Transverse colon (tissue), 4 donors: Measurements from ENCODE around the gene IGIP. TPM values are rescaled to one million over a fixed set of nuclear protein-coding genes. Genes with fewer than 3 reads are reported as not detected.

Experiments
- DNase-seq: peaks from one replicate; pipeline ENCODE4 v3.0.0-alpha.2; 2019
- H3K27ac ChIP-seq, 4 donors: fragments of 200-600 bp; sonication (generic); 2 replicates each; pipeline ENCODE4 v1.5.1; 2016 to 2018; ENCODE audit warnings: inconsistent platforms in 4 of 4
- H3K27me3 ChIP-seq: fragments of 200-600 bp; sonication (generic); 2 replicates; pipeline ENCODE4 v1.5.1; 2017; ENCODE audit warnings: inconsistent platforms
- H3K36me3 ChIP-seq, 4 donors: fragments of 200-600 bp; sonication (generic); 2 replicates each; pipeline ENCODE4 v1.5.1; 2017 to 2019; ENCODE audit warnings: inconsistent platforms in 4 of 4
- H3K4me1 ChIP-seq, 4 donors: fragments of 200-600 bp; sonication (generic); 2 replicates each; pipeline ENCODE4 v1.5.1; 2017 to 2020; ENCODE audit warnings: inconsistent platforms in 4 of 4
- H3K4me3 ChIP-seq, 4 donors: fragments of 200-600 bp; sonication (generic); 1 replicate in 1 of 4; 2 replicates in 3 of 4; pipeline versions ENCODE4 v1.5.1 to v1.6.1; 2017 to 2019; ENCODE audit warnings: inconsistent platforms in 4 of 4
- H3K9me3 ChIP-seq, 2 donors: fragments of 200-600 bp; sonication (generic); 2 replicates each; pipeline ENCODE4 v1.5.1; 2017 to 2019; ENCODE audit warnings: inconsistent platforms in 2 of 2
- CTCF ChIP-seq, 5 experiments: fragments of 200-600 bp in 3 of 5; fragments of 450-650 bp in 2 of 5; sonication (generic) in 3 of 5; IDR thresholded peaks; 1 replicate in 2 of 5; 2 replicates in 3 of 5; pipeline ENCODE4 v1.5.1; 2016 to 2017; ENCODE audit warnings: antibody characterized with exemption in 5 of 5, inconsistent platforms in 3 of 5, mild to moderate bottlenecking in 2 of 5, moderate library complexity in 1 of 5
- EP300 ChIP-seq: sonication (generic); formaldehyde crosslinking; IDR thresholded peaks from one replicate; pipeline ENCODE4 v1.6.1; 2017; ENCODE audit warnings: antibody characterized with exemption, low read depth
- POLR2A ChIP-seq: fragments of 450-650 bp; IDR thresholded peaks from one replicate; pipeline ENCODE4 v1.6.1; 2016; ENCODE audit warnings: antibody characterized with exemption, mild to moderate bottlenecking, moderate library complexity
- POLR2AphosphoS5 ChIP-seq, 3 donors: sonication (generic); formaldehyde crosslinking; IDR thresholded peaks; one replicate each; pipeline ENCODE4 v1.6.1; 2016; ENCODE audit warnings: antibody characterized with exemption in 3 of 3
- WGBS, 2 donors: methylation state at CpG; one replicate each; pipeline ENCODE4 v1.1.5; 2018; ENCODE audit warnings: low coverage in 1 of 2; 5-methylcytosine and 5-hydroxymethylcytosine counted together
- in situ Hi-C, 4 donors: fragments of 200-750 bp; cut with MboI; loops; one replicate each; pipeline versions ENCODE4 v1.15.0 to v1.15.1; 2017; ENCODE audit warnings: low sequenced_read_pairs in 3 of 4, low pct_ligation_motif_present in 1 of 4, low pct_unique_long_range_greater_than_20kb in 1 of 4
- intact Hi-C: fragments of 100-400 bp; cut with DNase I; formaldehyde crosslinking; loops from one replicate; pipeline ENCODE4 v1.15.1; 2023; ENCODE audit warnings: low total_unique reads
- total RNA-seq, 4 donors: library from RNA; depleted of rRNA; stranded (reverse); fragments of >200 nt; gene quantifications; one replicate each; pipeline ENCODE4 v1.1.0, GENCODE V29; 2016

IGIP gene
- total RNA-seq, 4 donors from 2014 or later = 12.8 to 22.4 (median 20.5) TPM

- peaks cover 5% of the 10 kb centered on the region for H3K27me3 ChIP-seq
- no peak for DNase-seq
- H3K36me3 ChIP-seq = no peaks in the 10 kb centered on the region
- no peak overlapping the region for H3K4me3 ChIP-seq
- H3K4me1 ChIP-seq = peaks cover 19 to 54% (median 49%) of the 10 kb centered on the region in 4 donors
- TF ChIP-seq POLR2AphosphoS5 (IDR thresholded peaks at IDR 0.05) = no peak
- no peak for TF ChIP-seq CTCF (IDR thresholded peaks at IDR 0.05)
- TF ChIP-seq POLR2A = no peak
- no peak for TF ChIP-seq EP300
- no peaks in the 10 kb centered on the region for H3K9me3 ChIP-seq
- intact Hi-C loops = no loop called here
- 54% methylated on average over 1 of the region's 1 CpG for WGBS, 2 donors
- in situ Hi-C loops = no loop called here
- H3K27ac ChIP-seq = no peak overlapping the region
Observed at GRCh38 chr5:140110646-140110957, 15.1 kb upstream of the IGIP start.

- Histone ChIP-seq H3K27ac (no peak overlapping the region), H3K36me3 (no peaks in the 10 kb centered on the region), H3K4me3 (no peak overlapping the region), H3K27me3 (peaks cover 5% of the 10 kb centered on the region), H3K9me3 (no peaks in the 10 kb centered on the region), H3K4me1 (peaks cover 21 to 61% (median 56%) of the 10 kb centered on the region in 4 donors)
- intact Hi-C loops (no loop called here), in situ Hi-C loops (no loop called here)
- TF ChIP-seq POLR2A (no peak), EP300 (no peak), POLR2AphosphoS5 (IDR thresholded peaks at IDR 0.05) (no peak), CTCF (IDR thresholded peaks at IDR 0.05) (no peak)
- no peak for DNase-seq
- WGBS, 2 donors = 81 to 92% methylated on average over 4 to 18 of the region's 18 CpGs
Observed at GRCh38 chr5:140111011-140111858, 14.5 kb upstream of the IGIP start.

- DNase-seq = no peak
- H3K4me3 ChIP-seq = no peak overlapping the region
- H3K27me3 ChIP-seq = peaks cover 5% of the 10 kb centered on the region
- TF ChIP-seq POLR2A (no peak), CTCF (IDR thresholded peaks at IDR 0.05) (no peak), EP300 (no peak), POLR2AphosphoS5 (IDR thresholded peaks at IDR 0.05) (no peak)
- intact Hi-C loops (no loop called here), in situ Hi-C loops (no loop called here)
- no peaks in the 10 kb centered on the region for H3K9me3 ChIP-seq
- peaks cover 22 to 62% (median 56%) of the 10 kb centered on the region in 4 donors for H3K4me1 ChIP-seq
- H3K27ac ChIP-seq = peak overlapping the region; percentile 96 to 98 (median 97)
- H3K36me3 ChIP-seq = no peaks in the 10 kb centered on the region
- WGBS, 2 donors = 67 to 78% methylated on average over 2 to 8 of the region's 8 CpGs
Observed at GRCh38 chr5:140111859-140112551, 13.7 kb upstream of the IGIP start.

- in situ Hi-C loops = no loop called here
- Histone ChIP-seq H3K36me3 (no peaks in the 10 kb centered on the region), H3K4me1 (peaks cover 24 to 67% (median 60%) of the 10 kb centered on the region in 4 donors), H3K27me3 (peaks cover 5% of the 10 kb centered on the region), H3K27ac (peak overlapping the region; percentile 96 to 98 (median 97)), H3K4me3 (peak overlapping the region; percentile 68 to 80 (median 74)), H3K9me3 (no peaks in the 10 kb centered on the region)
- WGBS, 2 donors = 0 to 32% methylated on average over 1 to 13 of the region's 13 CpGs
- DNase-seq = no peak
- TF ChIP-seq POLR2AphosphoS5 (IDR thresholded peaks at IDR 0.05) = no peak
- TF ChIP-seq EP300 = no peak
- no peak for TF ChIP-seq POLR2A
- no peak for TF ChIP-seq CTCF (IDR thresholded peaks at IDR 0.05)
- intact Hi-C loops = no loop called here
Observed at GRCh38 chr5:140112685-140113179, 13.0 kb upstream of the IGIP start.
